Neural progenitor cell (in vitro differentiated cells): Measurements from ENCODE around the gene GPR137B. TPM values are rescaled to one million over a fixed set of nuclear protein-coding genes. Genes with fewer than 3 reads are reported as not detected.

Source experiments
- DNase-seq: peaks from one replicate; pipeline ENCODE4 v3.0.0-alpha.2; 2016; ENCODE audit warnings: low spot score
- H2AFZ ChIP-seq: fragments of 200-600 bp; sonication (generic); replicated peaks from 2 replicates; pipeline ENCODE4 v1.6.1; 2016; ENCODE audit warnings: antibody characterized with exemption
- H3F3A ChIP-seq: fragments of 200-600 bp; sonication (generic); 2 replicates; pipeline ENCODE4 v1.6.1; 2016; ENCODE audit warnings: antibody characterized with exemption, low read depth
- H3K27ac ChIP-seq: fragments of 200-600 bp; sonication (generic); 2 replicates; pipeline ENCODE4 v1.5.1; 2016; ENCODE audit warnings: mild to moderate bottlenecking
- H3K27me3 ChIP-seq: fragments of 200-600 bp; sonication (generic); 2 replicates; pipeline ENCODE4 v1.6.1; 2016; ENCODE audit warnings: mild to moderate bottlenecking, moderate library complexity
- H3K36me3 ChIP-seq: fragments of 200-600 bp; sonication (generic); 2 replicates; pipeline ENCODE4 v1.5.1; 2016
- H3K4me1 ChIP-seq: fragments of 200-600 bp; sonication (generic); 2 replicates; pipeline ENCODE4 v1.6.1; 2016; ENCODE audit warnings: mixed run types
- H3K4me2 ChIP-seq: fragments of 200-600 bp; sonication (generic); 2 replicates; pipeline ENCODE4 v1.6.1; 2016
- H3K4me3 ChIP-seq: fragments of 200-600 bp; sonication (generic); 2 replicates; pipeline ENCODE4 v1.5.1; 2016
- H3K79me2 ChIP-seq: fragments of 200-600 bp; sonication (generic); 2 replicates; pipeline ENCODE4 v1.6.1; 2016; ENCODE audit warnings: low read depth
- H3K9ac ChIP-seq: fragments of 200-600 bp; sonication (generic); 2 replicates; pipeline ENCODE4 v1.6.1; 2016
- H3K9me3 ChIP-seq: fragments of 200-600 bp; sonication (generic); 2 replicates; pipeline ENCODE4 v1.5.1; 2016; ENCODE audit warnings: low read depth
- H4K20me1 ChIP-seq: fragments of 200-600 bp; sonication (generic); 2 replicates; pipeline ENCODE4 v1.6.1; 2016; ENCODE audit warnings: low read depth
- H3K27ac Mint-ChIP-seq: 3 replicates; pipeline ENCODE4 v1.8.0; 2021; ENCODE audit warnings: mixed read lengths
- H3K27me3 Mint-ChIP-seq: 2 replicates; pipeline ENCODE4 v1.8.0; 2022; ENCODE audit warnings: low read depth, mild to moderate bottlenecking, inconsistent platforms, moderate library complexity, mixed read lengths; ENCODE audit not compliant: insufficient read depth
- H3K36me3 Mint-ChIP-seq: 3 replicates; pipeline ENCODE4 v1.8.0; 2021; ENCODE audit warnings: mixed read lengths
- H3K4me1 Mint-ChIP-seq: 3 replicates; pipeline ENCODE4 v1.8.0; 2021; ENCODE audit warnings: mixed read lengths
- H3K4me3 Mint-ChIP-seq: 3 replicates; pipeline ENCODE4 v1.8.0; 2021; ENCODE audit warnings: mild to moderate bottlenecking, moderate library complexity, mixed read lengths
- H3K9me3 Mint-ChIP-seq: 3 replicates; pipeline ENCODE4 v1.8.0; 2020; ENCODE audit warnings: mixed read lengths
- EZH2 ChIP-seq: fragments of 200-600 bp; sonication (generic); IDR thresholded peaks from 2 replicates; pipeline ENCODE4 v1.6.1; 2017; ENCODE audit warnings: antibody characterized with exemption, mild to moderate bottlenecking, moderate library complexity
- EZH2phosphoT487 ChIP-seq: fragments of 200-600 bp; sonication (generic); IDR thresholded peaks from 2 replicates; pipeline ENCODE4 v1.6.1; 2017; ENCODE audit warnings: antibody characterized with exemption
- total RNA-seq: library from RNA; depleted of rRNA; stranded (reverse); fragments of >200 nt; gene quantifications from 2 replicates; pipeline ENCODE4 v1.2.3, GENCODE V29; 2015; ENCODE audit warnings: low replicate concordance
- TF ChIP-seq, protein P1 (sequence below): fragments of 200-600 bp; sonication (generic); IDR thresholded peaks from 2 replicates; pipeline ENCODE4 v1.5.1; 2017; ENCODE audit warnings: antibody characterized with exemption, mild to moderate bottlenecking

GPR137B gene
- total RNA-seq, 1 donor from 2014 or later: 4.3 TPM

DNA sequence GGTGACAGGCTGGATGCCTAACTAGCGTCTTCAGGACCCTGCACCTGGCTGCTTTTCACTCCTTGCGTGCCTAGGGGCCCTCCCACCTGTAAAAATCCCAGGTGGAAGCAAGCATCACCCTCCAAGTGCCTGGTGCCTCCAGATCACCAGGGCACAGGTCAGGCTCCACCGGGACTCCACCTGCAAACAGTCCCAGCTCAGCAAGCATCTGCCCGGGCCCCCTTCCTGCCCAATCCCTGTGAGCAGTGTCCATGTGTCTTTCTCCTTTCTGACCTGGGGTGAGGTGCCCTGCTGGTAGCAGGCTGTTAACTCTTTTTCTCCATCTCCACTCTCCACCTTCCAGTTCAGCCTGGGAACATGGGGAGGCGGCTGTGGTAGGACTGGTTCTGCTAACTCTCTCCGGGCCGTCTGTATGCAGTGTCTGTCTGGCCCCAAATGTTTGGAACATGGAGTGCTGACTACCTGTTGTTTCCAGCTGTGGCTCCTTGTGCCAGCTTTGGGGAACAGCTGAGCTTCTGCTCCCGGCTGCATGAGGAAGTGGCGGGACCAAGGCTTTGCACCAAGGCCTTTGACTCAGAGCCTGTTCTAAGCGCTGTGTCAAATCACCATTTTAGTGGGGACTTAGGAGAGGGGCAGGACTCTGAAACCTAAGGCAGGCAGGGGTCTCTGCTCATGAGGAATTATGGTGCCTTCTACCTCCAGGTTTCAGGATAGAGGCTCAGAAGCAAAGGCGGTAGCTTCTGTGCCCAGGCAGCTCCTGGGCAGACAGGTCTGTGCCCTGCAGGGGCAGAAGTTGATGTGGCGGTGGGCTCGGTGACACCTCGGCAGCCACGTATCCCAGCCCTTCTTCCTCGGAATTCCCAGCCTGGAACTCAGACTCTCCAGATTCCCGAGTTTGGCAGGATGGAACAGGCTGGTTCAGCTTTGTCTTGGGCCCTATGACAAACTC lies 5.5 kb downstream of the GPR137B start:
- Histone ChIP-seq H3K27ac (no peak overlapping the region), H4K20me1 (peaks cover 13% of the 10 kb centered on the region)
- peaks cover 13% of the 10 kb centered on the region for H3K27me3 Mint-ChIP-seq

DNA sequence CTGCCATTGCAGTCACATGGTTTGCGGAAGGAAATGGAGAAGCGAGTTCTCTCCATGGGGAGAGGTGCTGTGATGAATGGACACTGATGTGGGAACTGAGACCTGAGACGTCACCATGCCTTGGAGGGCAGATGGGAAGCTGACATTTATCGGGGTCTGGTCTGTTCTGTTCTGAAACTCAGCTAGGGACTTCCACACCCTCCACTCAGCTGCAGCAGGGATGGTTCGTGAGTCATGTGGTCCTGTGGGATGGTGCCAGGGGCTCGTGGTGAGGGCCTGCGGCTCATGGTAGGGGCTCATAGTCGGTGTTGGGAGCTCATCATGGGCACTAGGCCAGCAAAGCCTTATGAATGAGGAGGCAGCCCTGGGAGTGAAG lies 6.1 kb downstream of the GPR137B start:
- Mint-ChIP-seq H3K4me1 (peaks cover 40% of the 10 kb centered on the region), H3K4me3 (no peak overlapping the region), H3K9me3 (no peaks in the 10 kb centered on the region), H3K36me3 (peaks cover 4% of the 10 kb centered on the region), H3K27me3 (peaks cover 11% of the 10 kb centered on the region), H3K27ac (no peak overlapping the region)
- Histone ChIP-seq H3K27ac (no peak overlapping the region), H3K36me3 (no peaks in the 10 kb centered on the region), H3F3A (no peaks in the 10 kb centered on the region), H3K4me3 (no peak overlapping the region), H3K4me1 (peaks cover 7% of the 10 kb centered on the region), H3K9ac (no peak overlapping the region), H3K27me3 (peaks cover 22% of the 10 kb centered on the region), H3K9me3 (no peaks in the 10 kb centered on the region), H4K20me1 (peaks cover 13% of the 10 kb centered on the region), H2AFZ (no peak overlapping the region), H3K4me2 (no peak overlapping the region), H3K79me2 (no peaks in the 10 kb centered on the region)
- TF ChIP-seq, protein P1, sequence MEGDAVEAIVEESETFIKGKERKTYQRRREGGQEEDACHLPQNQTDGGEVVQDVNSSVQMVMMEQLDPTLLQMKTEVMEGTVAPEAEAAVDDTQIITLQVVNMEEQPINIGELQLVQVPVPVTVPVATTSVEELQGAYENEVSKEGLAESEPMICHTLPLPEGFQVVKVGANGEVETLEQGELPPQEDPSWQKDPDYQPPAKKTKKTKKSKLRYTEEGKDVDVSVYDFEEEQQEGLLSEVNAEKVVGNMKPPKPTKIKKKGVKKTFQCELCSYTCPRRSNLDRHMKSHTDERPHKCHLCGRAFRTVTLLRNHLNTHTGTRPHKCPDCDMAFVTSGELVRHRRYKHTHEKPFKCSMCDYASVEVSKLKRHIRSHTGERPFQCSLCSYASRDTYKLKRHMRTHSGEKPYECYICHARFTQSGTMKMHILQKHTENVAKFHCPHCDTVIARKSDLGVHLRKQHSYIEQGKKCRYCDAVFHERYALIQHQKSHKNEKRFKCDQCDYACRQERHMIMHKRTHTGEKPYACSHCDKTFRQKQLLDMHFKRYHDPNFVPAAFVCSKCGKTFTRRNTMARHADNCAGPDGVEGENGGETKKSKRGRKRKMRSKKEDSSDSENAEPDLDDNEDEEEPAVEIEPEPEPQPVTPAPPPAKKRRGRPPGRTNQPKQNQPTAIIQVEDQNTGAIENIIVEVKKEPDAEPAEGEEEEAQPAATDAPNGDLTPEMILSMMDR: no peak
- DNase-seq: no peak

More for the DNA sequence above, 5.5 kb downstream of the GPR137B start:
- TF ChIP-seq, protein P1: no peak
- TF ChIP-seq EZH2phosphoT487: no peak
- TF ChIP-seq EZH2: no peak
- Mint-ChIP-seq H3K36me3 (no peaks in the 10 kb centered on the region), H3K27ac (no peak overlapping the region), H3K4me1 (peaks cover 41% of the 10 kb centered on the region), H3K9me3 (no peaks in the 10 kb centered on the region), H3K4me3 (no peak overlapping the region)
- Histone ChIP-seq H2AFZ (no peak overlapping the region), H3K27me3 (peaks cover 28% of the 10 kb centered on the region), H3K9me3 (no peaks in the 10 kb centered on the region), H3K4me1 (peaks cover 7% of the 10 kb centered on the region), H3K79me2 (no peaks in the 10 kb centered on the region), H3K4me3 (no peak overlapping the region), H3K9ac (no peak overlapping the region), H3F3A (peaks cover 1% of the 10 kb centered on the region), H3K36me3 (no peaks in the 10 kb centered on the region), H3K4me2 (no peak overlapping the region)
- DNase-seq: no peak

DNA sequence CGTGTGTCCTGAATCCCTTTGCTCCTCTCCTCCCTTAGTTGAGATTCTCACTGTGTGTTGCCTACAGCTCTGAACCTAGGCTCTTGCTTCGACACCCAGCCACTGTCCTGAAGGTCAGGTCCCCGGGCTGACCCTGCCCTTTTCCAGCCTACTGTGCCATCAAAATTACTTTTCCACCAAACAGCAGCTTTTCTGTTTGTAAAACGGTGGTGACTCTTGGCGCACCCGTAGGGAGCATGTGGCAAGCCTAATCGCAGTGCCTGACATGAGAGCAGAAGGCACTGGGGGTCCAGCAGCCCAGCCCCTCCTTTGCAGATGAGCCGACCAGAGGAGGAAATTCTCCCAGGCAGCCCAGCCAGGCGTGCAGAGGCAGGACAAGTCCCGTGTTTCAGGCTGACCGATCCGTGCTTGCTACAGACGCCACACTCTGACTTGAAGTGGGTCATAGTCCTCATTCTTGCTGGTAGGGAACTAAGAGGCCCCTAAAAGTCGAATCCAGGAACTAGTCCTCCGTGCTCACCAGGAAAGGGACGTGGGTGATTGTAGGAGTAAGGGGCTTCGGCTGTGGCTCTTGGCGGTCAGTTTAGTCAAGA lies 6.8 kb downstream of the GPR137B start:
- Mint-ChIP-seq H3K27ac (peak overlapping the region; percentile 79), H3K4me3 (no peak overlapping the region), H3K9me3 (no peaks in the 10 kb centered on the region), H3K27me3 (peaks cover 10% of the 10 kb centered on the region), H3K36me3 (peaks cover 4% of the 10 kb centered on the region), H3K4me1 (peaks cover 33% of the 10 kb centered on the region)
- H2AFZ ChIP-seq: no peak overlapping the region
- no peak overlapping the region for H3K27ac ChIP-seq
- no peaks in the 10 kb centered on the region for H3F3A ChIP-seq
- no peak overlapping the region for H3K9ac ChIP-seq
- no peak for DNase-seq
- peaks cover 15% of the 10 kb centered on the region for H3K27me3 ChIP-seq
- H3K4me2 ChIP-seq: no peak overlapping the region
- TF ChIP-seq EZH2phosphoT487 (no peak), EZH2 (no peak)
- TF ChIP-seq, protein P1: no peak
- H3K36me3 ChIP-seq: no peaks in the 10 kb centered on the region
- no peaks in the 10 kb centered on the region for H3K79me2 ChIP-seq
- peaks cover 7% of the 10 kb centered on the region for H3K4me1 ChIP-seq
- H3K9me3 ChIP-seq: no peaks in the 10 kb centered on the region
- H3K4me3 ChIP-seq: no peak overlapping the region
- H4K20me1 ChIP-seq: peaks cover 6% of the 10 kb centered on the region
